Superior temporal gyrus (tissue), 1 donor: ENCODE measurements around the gene BRF1.
"Not testable (repeated sequence)": the region's sequence is repeated elsewhere in the genome, so short reads cannot be mapped to it uniquely, and the experiment has no call there.

Experiments used
- DNase-seq: peaks from one replicate; pipeline ENCODE4 v3.0.0-alpha.2; 2016; ENCODE audit errors: extremely low spot score

BRF1 gene

DNA sequence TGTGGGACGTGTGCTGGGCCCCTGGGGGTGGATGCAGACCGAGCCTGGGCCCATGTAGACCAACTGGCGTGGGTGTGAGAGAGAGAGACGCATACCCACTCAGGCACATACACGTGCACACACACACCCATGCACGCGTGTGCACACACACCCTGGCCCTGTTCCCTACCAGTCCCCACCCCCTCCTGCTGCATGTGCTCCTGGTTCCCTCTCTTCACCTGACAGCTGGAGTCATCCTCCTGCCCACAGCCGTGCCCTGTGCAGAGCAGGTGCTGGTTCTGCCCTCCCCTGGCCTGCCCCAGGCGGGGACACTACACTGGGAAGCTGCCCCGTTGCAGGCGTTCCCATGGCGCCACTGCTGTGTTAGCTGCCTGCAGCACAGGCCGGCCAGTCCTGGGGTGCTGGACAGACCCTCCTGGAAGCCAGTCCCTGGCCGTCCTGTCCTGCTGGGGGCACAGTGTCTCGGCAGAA is 32.3 kb upstream of the BRF1 start:
- DNase-seq, result no peak

- DNase-seq, result no peak
Measured at GRCh38 chr14:105332350-105332874, 31.6 kb upstream of the BRF1 start.

DNA sequence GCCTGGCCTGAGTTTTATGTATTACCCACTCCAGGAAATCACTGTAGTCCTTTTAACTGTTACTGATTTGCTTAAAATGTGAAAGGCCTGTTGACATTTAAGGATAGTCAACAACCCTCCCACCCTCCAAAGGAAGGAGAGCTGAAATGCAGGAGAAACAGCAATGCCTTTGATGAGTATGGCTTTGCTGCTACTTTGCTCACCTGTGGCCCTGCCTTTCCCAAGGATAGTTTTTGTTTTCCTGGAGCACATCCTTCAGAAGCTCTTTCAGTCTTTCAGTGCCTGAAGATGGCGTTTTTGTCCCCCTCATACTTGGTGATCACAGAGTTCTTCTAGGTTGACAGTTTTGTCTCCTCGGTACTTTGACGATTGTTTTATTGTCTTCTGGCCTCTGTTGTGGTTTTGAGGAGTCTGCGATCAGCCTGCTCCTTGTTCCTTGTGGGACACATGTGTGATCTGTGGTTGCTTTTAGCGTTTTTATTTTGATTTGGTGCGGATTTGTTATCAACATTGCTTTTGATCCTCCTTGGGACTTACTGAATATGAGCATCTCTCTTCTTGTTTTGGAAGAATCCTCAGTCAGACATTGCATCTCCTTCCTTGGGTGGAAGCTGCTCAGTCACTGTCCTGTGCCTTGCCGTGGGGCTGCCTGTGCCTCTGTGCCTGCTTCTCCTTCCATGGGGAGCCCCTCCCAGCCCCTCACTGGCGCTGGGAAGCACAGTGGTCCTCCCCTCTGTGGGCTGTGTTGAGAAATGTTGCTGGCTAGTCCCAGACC is 31.0 kb upstream of the BRF1 start:
- DNase-seq, result no peak

DNA sequence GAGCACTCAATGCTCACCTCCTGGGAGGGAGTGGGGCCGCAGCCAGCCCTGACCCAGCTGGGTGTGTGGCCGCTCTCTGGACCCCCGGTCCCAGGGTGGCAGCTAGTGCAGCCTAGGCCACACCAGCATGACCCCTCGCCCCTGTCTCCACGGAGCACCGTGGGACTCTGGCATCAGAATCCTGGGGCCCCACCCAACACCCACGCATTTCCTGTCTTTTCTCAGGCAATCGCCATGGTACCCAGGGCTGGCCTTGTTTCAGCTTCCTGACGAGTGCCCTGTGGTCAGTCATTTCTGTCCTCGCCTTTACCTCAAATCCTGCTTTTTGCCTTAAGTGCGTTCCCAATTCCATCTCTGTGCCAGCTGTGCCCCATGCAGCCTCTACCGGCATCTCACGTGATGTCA is 29.7 kb upstream of the BRF1 start:
- DNase-seq, result no peak

GRCh38 chr14:105329411-105330150 is 28.8 kb upstream of the BRF1 start:
- DNase-seq, result no peak

GRCh38 chr14:105328678-105329390 is 28.0 kb upstream of the BRF1 start:
- no peak for DNase-seq

DNA sequence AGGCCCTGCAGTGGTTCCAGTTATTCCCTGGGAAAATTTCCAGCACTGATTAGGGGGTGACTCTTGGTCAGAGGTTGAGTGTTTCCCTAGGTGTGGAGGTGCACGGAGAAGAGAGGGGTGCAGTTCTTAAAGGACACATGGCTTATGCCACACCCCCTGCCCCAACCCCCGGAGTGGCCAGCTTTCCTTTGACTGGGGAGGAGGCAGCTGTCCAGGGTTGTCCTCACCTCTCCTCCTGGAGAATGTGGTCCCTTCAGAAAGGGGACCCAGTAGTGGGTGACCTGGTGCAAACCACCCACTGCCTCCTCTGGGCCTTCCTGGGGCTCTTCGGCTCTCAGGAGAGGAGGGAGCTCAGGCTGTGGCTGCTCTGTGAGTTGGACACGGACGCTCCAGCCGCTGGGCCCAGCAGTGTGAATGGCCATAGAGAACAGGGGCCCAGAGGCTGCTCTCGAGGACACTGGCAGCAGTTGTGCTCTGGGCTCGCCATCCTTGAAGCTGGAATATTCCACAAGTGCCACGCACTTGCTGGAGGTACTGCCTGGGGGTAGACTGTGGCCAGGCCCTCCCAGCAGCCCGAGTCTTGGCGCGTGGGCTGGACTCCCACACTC is 27.4 kb upstream of the BRF1 start:
- peak; percentile 21 for DNase-seq

DNA sequence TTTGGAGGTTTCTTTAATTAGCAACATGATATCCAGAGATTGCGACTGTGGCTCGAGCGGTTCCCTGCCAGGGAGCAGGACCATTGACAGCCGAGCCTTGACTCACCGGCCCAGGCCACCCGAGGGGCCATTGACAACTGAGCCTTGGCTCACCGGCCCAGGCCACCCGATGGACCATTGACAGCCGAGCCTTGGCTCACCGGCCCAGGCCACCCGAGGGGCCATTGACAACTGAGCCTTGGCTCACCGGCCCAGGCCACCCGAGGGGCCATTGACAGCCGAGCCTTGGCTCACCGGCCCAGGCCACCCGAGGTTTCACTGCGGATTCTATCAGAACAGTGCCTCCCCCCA is 26.9 kb upstream of the BRF1 start:
- DNase-seq, result not testable (repeated sequence)

- no peak for DNase-seq
Measured at GRCh38 chr14:105326891-105327694, 26.3 kb upstream of the BRF1 start.

- no peak for DNase-seq
Measured at GRCh38 chr14:105326568-105326867, 25.7 kb upstream of the BRF1 start.

DNA sequence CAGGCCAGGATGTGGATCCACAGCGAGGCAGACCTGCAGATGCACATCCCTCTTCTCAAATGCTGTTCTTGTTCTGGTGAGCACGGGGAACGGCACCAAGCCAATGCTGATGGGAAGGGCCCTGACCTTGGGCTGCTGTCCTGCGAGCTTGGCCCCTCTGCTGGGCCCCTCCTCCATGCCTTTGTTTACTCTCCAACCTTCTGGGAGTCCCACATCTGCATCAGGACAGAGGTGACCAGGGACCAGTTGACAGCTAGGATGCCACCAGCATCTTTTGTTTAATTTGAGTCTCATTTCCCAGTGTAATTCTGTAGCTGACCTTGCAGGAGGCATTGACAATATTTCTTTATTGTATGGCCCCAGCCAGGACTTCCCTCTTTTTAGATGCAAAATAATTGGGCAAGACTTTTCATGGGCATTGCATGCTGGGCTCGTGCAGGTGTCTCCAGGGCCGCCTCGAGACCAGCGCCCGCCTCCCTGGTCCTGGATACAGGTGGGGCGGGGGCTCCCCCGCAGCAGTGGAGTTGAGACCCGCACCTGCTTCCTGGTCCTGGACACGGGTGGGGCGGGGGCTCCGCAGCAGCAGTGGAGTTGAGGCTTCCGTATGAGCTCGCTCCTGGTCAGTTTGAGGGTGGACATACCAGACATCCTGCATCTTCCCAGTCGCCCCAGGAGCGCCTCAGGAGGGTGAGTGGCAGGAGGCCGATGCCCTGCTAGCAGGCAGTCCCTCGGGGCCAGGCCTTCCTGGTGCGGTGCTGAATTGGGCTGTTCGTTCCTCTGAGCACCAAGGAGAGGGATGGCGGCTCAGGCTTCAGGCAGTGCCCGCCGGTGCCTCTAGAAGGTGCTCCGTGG is 25.1 kb upstream of the BRF1 start:
- no peak for DNase-seq

GRCh38 chr14:105325303-105325702 is 24.5 kb upstream of the BRF1 start:
- no peak for DNase-seq

DNA sequence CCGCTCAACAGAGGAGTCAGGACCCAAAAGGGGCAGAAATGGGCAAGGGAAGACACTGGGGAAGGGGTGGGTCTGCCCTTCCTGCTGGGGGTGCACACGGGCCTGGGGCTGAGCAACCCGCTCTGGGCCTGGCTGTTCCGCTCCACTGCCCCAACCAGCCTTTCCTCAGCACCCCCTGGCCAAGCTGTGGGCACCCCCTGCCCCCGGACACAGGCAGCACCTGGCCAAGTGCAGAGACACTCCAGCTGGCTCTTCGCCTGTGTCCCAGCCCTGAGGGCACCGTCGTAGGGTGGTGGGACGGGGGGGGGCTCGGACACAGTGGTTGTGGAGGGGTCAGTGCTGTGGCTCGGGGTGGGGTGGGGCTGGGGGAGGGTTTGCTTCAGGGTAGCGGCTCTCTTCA is 24.1 kb upstream of the BRF1 start:
- DNase-seq, result no peak

DNA sequence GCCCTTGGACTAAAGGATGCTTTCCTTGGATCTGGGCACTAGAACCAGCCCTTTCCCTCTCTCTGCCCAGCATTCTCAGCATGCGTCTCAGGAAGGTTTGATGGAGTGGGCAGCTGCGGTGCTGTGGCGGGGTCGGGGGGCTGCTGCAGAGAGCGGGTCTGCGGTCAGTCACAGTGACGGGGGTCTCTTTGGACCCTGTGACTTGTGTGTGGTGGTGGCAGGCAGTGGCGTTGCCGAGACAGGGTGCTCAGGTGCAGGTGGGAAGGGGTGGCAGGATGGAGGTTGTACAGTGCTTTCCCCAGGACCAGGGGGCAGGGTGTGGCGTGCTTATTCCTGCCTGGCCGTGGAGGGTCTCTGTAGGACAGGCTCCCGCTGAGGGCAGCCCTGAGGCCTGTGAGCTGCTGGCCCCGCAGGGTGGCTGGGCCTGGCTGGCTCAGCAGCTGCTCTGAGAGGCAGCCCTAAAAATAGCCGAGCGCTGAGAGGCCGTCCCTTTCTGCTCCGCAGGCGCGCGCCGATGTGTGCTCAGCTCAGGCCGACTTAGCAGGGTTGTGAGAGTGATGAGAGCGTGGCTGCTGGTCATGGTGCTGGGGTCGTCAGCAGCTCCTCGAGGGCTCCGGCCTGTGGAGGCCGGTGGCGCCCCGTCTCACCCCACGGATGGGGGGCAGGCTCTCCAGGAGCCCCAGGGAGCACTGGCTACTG is 23.4 kb upstream of the BRF1 start:
- peak; percentile 44 for DNase-seq

GRCh38 chr14:105323663-105324062 is 22.9 kb upstream of the BRF1 start:
- no peak for DNase-seq

GRCh38 chr14:105322791-105323556 is 22.2 kb upstream of the BRF1 start:
- DNase-seq, result peak; percentile 8

GRCh38 chr14:105317546-105317945 is 16.7 kb upstream of the BRF1 start:
- peak; percentile 66 for DNase-seq

DNA sequence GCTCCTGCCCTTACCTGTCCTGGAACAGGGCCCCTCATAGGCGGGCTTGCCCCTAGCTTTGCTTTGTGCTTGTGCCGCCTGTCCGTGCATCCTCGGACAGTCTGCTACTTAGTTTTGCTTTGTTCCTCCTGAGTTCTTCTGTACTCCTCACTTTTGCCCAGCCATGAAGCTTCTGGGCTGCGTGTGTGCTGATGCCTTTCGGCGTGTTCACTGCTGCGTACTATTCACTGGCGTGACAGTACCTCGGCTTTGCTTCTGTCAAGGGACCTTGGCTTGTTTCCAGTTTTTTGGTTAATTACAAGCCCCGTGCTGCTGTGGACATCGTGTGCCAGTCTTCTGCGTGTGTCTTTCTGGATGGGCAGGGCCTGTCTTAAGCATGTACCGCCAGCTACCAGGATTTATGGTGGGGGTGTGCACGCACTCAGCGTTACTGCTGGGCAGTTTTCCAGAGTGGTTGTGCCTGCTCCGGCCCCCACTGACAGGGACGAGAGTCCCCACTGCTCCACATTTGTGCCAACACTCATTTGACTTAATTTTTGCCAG is 16.2 kb upstream of the BRF1 start:
- peak; percentile 15 for DNase-seq

DNA sequence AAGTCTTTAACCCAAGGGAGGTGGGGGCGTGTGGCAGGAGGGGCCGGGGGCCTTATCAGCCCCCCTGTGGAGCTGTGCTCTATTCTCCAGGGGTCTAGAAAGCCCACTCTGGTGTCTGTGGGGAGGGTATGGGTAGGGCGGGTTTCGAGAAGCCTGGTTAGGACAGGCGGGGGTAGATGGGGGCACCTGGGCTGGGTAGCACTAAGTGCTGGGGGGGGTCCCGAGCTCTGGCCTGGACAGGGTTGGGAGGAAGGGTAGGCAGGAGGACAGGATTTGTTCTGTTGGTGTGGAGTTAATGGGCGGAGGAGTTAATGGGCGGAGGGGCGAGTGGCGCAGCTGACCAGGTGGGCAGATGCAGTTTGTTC is 15.8 kb upstream of the BRF1 start:
- no peak for DNase-seq
